ENCODE results near the gene USP6NL.
"Not testable (repeated sequence)": the region's sequence is repeated elsewhere in the genome, so short reads cannot be mapped to it uniquely, and the experiment has no call there.

The USP6NL gene

DNA sequence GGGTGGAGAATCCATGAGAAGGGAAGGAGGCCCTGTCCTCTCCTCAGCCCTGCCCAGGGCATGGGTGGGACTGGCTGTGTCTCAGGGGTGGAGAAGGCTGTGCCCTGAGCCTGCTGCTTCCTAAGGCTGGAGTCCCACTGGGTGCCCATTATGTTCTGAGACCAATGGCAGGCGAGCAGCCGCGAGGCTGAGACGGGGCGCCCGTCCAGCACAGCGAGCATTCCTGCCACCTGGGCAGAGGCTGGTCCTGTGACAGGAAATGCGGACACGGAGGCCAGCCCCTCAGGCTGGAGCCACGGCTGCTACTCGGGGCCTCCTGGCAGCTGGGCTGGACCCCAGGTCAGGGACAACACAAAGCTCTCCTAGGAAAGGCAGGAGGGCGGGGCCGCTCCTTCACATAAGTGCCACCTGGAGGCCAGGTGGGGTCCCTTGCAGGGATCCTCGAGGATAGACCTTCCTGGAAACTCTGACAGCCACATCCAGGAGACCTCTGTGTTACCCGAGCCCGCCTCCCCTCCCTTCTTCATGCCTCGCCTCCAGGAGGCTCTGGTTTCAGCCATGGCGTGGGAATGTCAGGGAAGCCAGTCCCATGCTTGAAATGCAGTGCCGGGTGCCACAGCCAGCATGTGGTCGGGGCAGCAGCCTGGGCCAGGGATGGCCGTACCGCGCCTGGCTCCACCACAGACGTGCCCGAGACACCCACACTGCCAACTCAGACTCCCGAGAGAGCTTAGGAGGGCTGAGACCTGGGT lies 173.9 kb downstream of the USP6NL start:
- POLR2A ChIA-PET: no interaction called here
- DNase-seq (ENCODE audit: extremely low spot score): no peak
- TF ChIP-seq, protein P1, sequence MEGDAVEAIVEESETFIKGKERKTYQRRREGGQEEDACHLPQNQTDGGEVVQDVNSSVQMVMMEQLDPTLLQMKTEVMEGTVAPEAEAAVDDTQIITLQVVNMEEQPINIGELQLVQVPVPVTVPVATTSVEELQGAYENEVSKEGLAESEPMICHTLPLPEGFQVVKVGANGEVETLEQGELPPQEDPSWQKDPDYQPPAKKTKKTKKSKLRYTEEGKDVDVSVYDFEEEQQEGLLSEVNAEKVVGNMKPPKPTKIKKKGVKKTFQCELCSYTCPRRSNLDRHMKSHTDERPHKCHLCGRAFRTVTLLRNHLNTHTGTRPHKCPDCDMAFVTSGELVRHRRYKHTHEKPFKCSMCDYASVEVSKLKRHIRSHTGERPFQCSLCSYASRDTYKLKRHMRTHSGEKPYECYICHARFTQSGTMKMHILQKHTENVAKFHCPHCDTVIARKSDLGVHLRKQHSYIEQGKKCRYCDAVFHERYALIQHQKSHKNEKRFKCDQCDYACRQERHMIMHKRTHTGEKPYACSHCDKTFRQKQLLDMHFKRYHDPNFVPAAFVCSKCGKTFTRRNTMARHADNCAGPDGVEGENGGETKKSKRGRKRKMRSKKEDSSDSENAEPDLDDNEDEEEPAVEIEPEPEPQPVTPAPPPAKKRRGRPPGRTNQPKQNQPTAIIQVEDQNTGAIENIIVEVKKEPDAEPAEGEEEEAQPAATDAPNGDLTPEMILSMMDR (IDR thresholded peaks at IDR 0.05; ENCODE audit: control extremely low read depth, extremely low read depth, low read depth, missing control alignments): no peak
- CTCF ChIA-PET: interaction anchor here (2.0 kb wide), 1 partner anchor 13 kb away, joined by 8 read pairs; no protein-coding TSS in a partner anchor

GRCh38 chr10:11436445-11436844 lies 175.0 kb downstream of the USP6NL start:
- POLR2A ChIA-PET; DNase-seq (ENCODE audit: extremely low spot score): not testable (repeated sequence)
- CTCF ChIA-PET: interaction anchor here (2.2 to 3.6 kb wide), 2 partner anchors 10 to 12 kb away, joined by 9 to 19 read pairs; no protein-coding TSS in a partner anchor

- CTCF ChIA-PET: interaction anchor here (1.1 to 3.6 kb wide), 3 partner anchors 11 to 323 kb away, joined by 3 to 19 read pairs (median 9); no protein-coding TSS in a partner anchor
Observed at GRCh38 chr10:11435581-11435981, 175.9 kb downstream of the USP6NL start.

GRCh38 chr10:11434324-11434723 lies 177.1 kb downstream of the USP6NL start:
- peak; percentile 66 for DNase-seq (ENCODE audit: extremely low spot score)
- ChIA-PET CTCF (interaction anchor here (2.0 to 3.6 kb wide), 3 partner anchors 10 to 26 kb away, joined by 4 to 19 read pairs (median 9); no protein-coding TSS in a partner anchor), POLR2A (no interaction called here)
- TF ChIP-seq, protein P1 (IDR thresholded peaks at IDR 0.05; ENCODE audit: control extremely low read depth, extremely low read depth, low read depth, missing control alignments): peak; percentile 49

More at GRCh38 chr10:11435581-11435981, 175.9 kb downstream of the USP6NL start:
- POLR2A ChIA-PET: no interaction called here
- TF ChIP-seq, protein P1 (IDR thresholded peaks at IDR 0.05; ENCODE audit: control extremely low read depth, extremely low read depth, low read depth, missing control alignments): no peak
- no peak for DNase-seq (ENCODE audit: extremely low spot score)

- no peak for DNase-seq (ENCODE audit: extremely low spot score)
- CTCF ChIA-PET: interaction anchor here (1.5 to 3.6 kb wide), 4 partner anchors 9 to 27 kb away, joined by 4 to 19 read pairs (median 6); no protein-coding TSS in a partner anchor
- TF ChIP-seq, protein P1 (IDR thresholded peaks at IDR 0.05; ENCODE audit: control extremely low read depth, extremely low read depth, low read depth, missing control alignments): no peak
- POLR2A ChIA-PET: no interaction called here
Observed at GRCh38 chr10:11433657-11434056, 177.8 kb downstream of the USP6NL start.

DNA sequence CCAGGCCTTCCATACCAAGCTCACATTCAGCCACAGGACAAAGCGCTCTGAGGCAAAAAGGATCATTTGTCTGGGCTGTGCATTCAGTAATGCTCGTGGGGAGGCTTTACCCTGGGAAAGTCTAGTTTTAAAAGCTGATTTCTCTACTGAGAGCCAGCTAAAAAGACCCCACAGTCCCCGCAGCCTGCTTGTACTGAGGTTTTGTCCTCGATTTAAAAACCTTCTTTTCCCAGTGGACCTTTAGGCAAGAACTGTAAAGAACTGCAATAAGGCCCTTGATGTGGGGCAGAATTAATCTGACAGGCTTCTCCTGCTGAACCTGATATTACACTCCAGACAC lies 180.3 kb downstream of the USP6NL start:
- CTCF ChIA-PET: interaction anchor here (1.4 kb wide), 1 partner anchor 9 kb away, joined by 4 read pairs; no protein-coding TSS in a partner anchor
- POLR2A ChIA-PET: no interaction called here
- TF ChIP-seq, protein P1 (IDR thresholded peaks at IDR 0.05; ENCODE audit: control extremely low read depth, extremely low read depth, low read depth, missing control alignments): no peak

More for the DNA sequence above, 180.3 kb downstream of the USP6NL start:
- DNase-seq (ENCODE audit: extremely low spot score): no peak

Measured in GM10248 (cell line).